HG02981 (cell line): ENCODE results near the gene CD160.
"Not testable (repeated sequence)": the region's sequence is repeated elsewhere in the genome, so short reads cannot be mapped to it uniquely, and the experiment has no call there.

ENCODE experiments used
- ATAC-seq: cut with Tn5 transposase; IDR thresholded peaks from one replicate; pipeline ENCODE4 v1.9.1; 2021; ENCODE audit warnings: mild to moderate bottlenecking, moderate library complexity; ENCODE audit not compliant: unreplicated experiment

The CD160 gene

GRCh38 chr1:145708063-145708462 lies 11.2 kb upstream of the CD160 start:
- ATAC-seq: no peak

- ATAC-seq: no peak
Observed at GRCh38 chr1:145710291-145711027, 8.8 kb upstream of the CD160 start.

- ATAC-seq: no peak
Observed at GRCh38 chr1:145711213-145711651, 8.1 kb upstream of the CD160 start.

- no peak for ATAC-seq
Observed at GRCh38 chr1:145714524-145715111, 4.7 kb upstream of the CD160 start.

GRCh38 chr1:145716641-145717345 lies 2.5 kb upstream of the CD160 start:
- ATAC-seq: no peak

- ATAC-seq: no peak
Observed at GRCh38 chr1:145717833-145718232, 1.5 kb upstream of the CD160 start.

- not testable (repeated sequence) for ATAC-seq
Observed at GRCh38 chr1:145718465-145718864, 834 bp upstream of the CD160 start.

GRCh38 chr1:145720556-145720877 lies 1.2 kb downstream of the CD160 start:
- no peak for ATAC-seq

- ATAC-seq: peak; percentile 85
Observed at GRCh38 chr1:145720878-145721671, 1.8 kb downstream of the CD160 start.

- ATAC-seq: not testable (repeated sequence)
Observed at GRCh38 chr1:145726193-145726592, 6.9 kb downstream of the CD160 start.

GRCh38 chr1:145729196-145729595 lies 9.9 kb downstream of the CD160 start:
- no peak for ATAC-seq

- ATAC-seq: no peak
Observed at GRCh38 chr1:145729666-145730436, 10.6 kb downstream of the CD160 start.

- ATAC-seq: no peak
Observed at GRCh38 chr1:145730467-145730866, 11.2 kb downstream of the CD160 start.

GRCh38 chr1:145730900-145731299 lies 11.6 kb downstream of the CD160 start:
- ATAC-seq: no peak

- ATAC-seq: no peak
Observed at GRCh38 chr1:145736191-145736590, 16.9 kb downstream of the CD160 start.

- ATAC-seq: no peak
Observed at GRCh38 chr1:145740269-145740668, 21.0 kb downstream of the CD160 start.

- no peak for ATAC-seq
Observed at GRCh38 chr1:145747398-145748247, 28.3 kb downstream of the CD160 start.

GRCh38 chr1:145750426-145750825 lies 31.1 kb downstream of the CD160 start:
- ATAC-seq: no peak

- no peak for ATAC-seq
Observed at GRCh38 chr1:145751491-145752037, 32.3 kb downstream of the CD160 start.
